Measurements from ENCODE around the gene SNX1. TPM values are rescaled to one million over a fixed set of nuclear protein-coding genes. Genes with fewer than 3 reads are reported as not detected.

SNX1 gene
- total and polyA plus RNA-seq, 10 of the 15 experiments (the other 5 are each of a cell fraction or from before 2014, with no cell fraction given) = 17.8 to 115 (median 96.3) TPM

DNA sequence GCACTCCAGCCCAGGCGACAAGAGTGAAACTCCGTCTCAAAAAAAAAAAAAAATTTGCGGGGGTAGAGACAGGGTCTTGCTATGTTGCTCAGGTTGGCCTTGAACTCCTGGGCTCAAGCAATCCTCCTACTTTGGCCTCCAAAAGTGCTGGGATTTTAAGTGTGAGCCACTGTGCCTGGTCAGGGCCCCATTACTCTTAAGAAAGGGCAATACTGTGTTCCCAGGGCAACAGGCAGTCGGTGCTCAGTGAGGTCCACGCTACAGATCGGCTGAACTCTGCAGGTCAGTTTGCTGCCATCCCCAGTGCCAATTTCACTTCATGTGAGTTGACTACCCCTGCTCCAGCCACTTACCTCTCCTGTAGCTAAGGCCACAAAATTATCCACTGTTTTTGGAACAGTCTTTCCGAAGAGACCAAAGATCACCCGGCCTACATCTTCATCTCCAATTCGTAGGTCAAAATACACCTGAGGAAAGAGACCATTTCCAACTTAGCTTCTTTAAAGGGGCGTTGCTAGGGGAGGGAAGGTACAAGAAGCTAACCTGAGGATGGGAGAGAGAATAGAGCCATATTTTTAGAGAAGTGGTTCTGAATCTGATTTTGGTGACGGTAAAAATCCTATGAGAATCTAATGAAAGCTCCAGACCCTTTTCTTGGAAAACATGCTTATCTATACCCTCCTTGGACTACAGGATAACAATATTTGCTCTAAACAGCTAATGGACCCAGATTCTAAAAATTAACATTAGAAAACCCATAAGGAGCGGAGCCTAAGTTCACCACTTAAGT lies 66.1 kb downstream of the SNX1 start:
- Histone ChIP-seq H4K20me1 (ENCODE audit: control insufficient read depth, insufficient read depth) (peaks cover 18% of the 10 kb centered on the region), H3K27me3 (replicated peaks in 1 of 2; ENCODE audit: control insufficient read depth in 2 of 2, insufficient read depth in 2 of 2, low read length in 1 of 2) (no peaks in the 10 kb centered on the region), H3K9me3 (replicated peaks; ENCODE audit: control insufficient read depth, insufficient read depth, low read length) (no peaks in the 10 kb centered on the region), H3K4me2 (ENCODE audit: control insufficient read depth, insufficient read depth) (peak overlapping the region; percentile 93), H3K4me1 (ENCODE audit: control insufficient read depth, insufficient read depth, low read length) (peaks cover 26% of the 10 kb centered on the region), H3K4me3 (peak overlapping the region; percentile 84), H3K9ac (ENCODE audit: control insufficient read depth, insufficient read depth, low read length) (peak overlapping the region; percentile 72), H2AFZ (ENCODE audit: control insufficient read depth, low read depth, low read length) (no peak overlapping the region), H3K27ac (ENCODE audit: control insufficient read depth, insufficient read depth) (peak overlapping the region; percentile 60), H3K36me3 (ENCODE audit: control insufficient read depth in 2 of 2, insufficient read depth in 2 of 2, low read length in 1 of 2) (peaks cover 20 to 23% of the 10 kb centered on the region in 2 experiments; a peak in 3 of 4 replicates), H3K79me2 (ENCODE audit: control insufficient read depth, insufficient read depth, low read length) (peaks cover 45% of the 10 kb centered on the region)
- BruUV-seq (replicated peaks) = TSS peak; percentile 81
- intact Hi-C loops (cut with micrococcal nuclease; ENCODE audit: unreplicated experiment) = loop anchor here (2.0 to 5.0 kb wide), 2 partner anchors 195 to 733 kb away; partner anchors contain the start of gene CSNK1G1
- FAIRE-seq (no peak), DNase-seq (ENCODE audit: low read depth, low spot score) (no peak), ATAC-seq (no peak)
- SMC1A ChIA-PET (ENCODE audit: uncharacterized antibody, unreplicated experiment) = interaction anchor here (1.3 to 3.3 kb wide), 4 partner anchors 9 to 566 kb away, joined by 3 to 19 read pairs (median 6); partner anchors contain the start of gene CIAO2A
- POLR2A ChIA-PET = interaction anchor here (0.5 to 3.4 kb wide), 11 partner anchors 9 to 455 kb away, joined by 3 to 32 read pairs (median 4); partner anchors contain the start of genes CIAO2A, SNX1 and SNX22
- CTCF ChIA-PET = interaction anchor here (0.6 to 3.6 kb wide), 6 partner anchors 9 to 1355 kb away, joined by 3 to 34 read pairs (median 8); partner anchors contain the start of genes CIAO2A and DPP8
- WGBS (ENCODE audit: insufficient coverage, insufficient replicate concordance, low lambda C conversion rate, missing lambda C conversion rate) = 0% methylated on average over 10 of the region's 12 CpGs
- RAD21 ChIA-PET (ENCODE audit: unreplicated experiment) = interaction anchor here (1.0 to 2.2 kb wide), 4 partner anchors 9 to 87 kb away, joined by 3 to 14 read pairs (median 5); partner anchors contain the start of gene SNX22
- in situ Hi-C loops (cut with MboI) = no loop called here
- TF ChIP-seq RELA (IDR thresholded peaks at IDR 0.05; ENCODE audit: borderline replicate concordance, partially characterized antibody) = no peak
- TF ChIP-seq POLR2A (IDR thresholded peaks at IDR 0.05; ENCODE audit: low read depth, low read length) = peak; percentile 31; the same call in 1 of the 2 replicates
- no peak for TF ChIP-seq FOXM1 (IDR thresholded peaks at IDR 0.05; ENCODE audit: low read depth, low read length)
- no peak for TF ChIP-seq RFX5 (IDR thresholded peaks at IDR 0.05; ENCODE audit: low read depth, low read length)
- peak; percentile 32; the same call in 1 of the 2 replicates for TF ChIP-seq MTA3 (IDR thresholded peaks at IDR 0.05; ENCODE audit: borderline replicate concordance, low read length)
- TF ChIP-seq HDGF (IDR thresholded peaks at IDR 0.05) = no peak
- no peak for TF ChIP-seq JUNB (IDR thresholded peaks at IDR 0.05)
- no peak for TF ChIP-seq SIN3A (IDR thresholded peaks at IDR 0.05; ENCODE audit: low read depth, low read length)
- TF ChIP-seq JUND (IDR thresholded peaks at IDR 0.05; ENCODE audit: low read depth, low read length) = no peak

Measured in GM12878 (cell line).